GM23338 (cell line): ENCODE results near the gene OBSCN. TPM values are rescaled to one million over a fixed set of nuclear protein-coding genes. Genes with fewer than 3 reads are reported as not detected.

Experiments
- ATAC-seq: fragments of 200-7000 bp; cut with Tn5 transposase; 3 replicates; pipeline ENCODE4 v1.9.1; 2020
- DNase-seq: peaks from one replicate; pipeline ENCODE4 v3.0.0-alpha.2; 2015; ENCODE audit warnings: low spot score
- H2AFZ ChIP-seq: fragments of 200-600 bp; sonication (generic); 2 replicates; pipeline ENCODE4 v1.8.0; 2016; ENCODE audit warnings: antibody characterized with exemption, mild to moderate bottlenecking, moderate library complexity
- H3F3A ChIP-seq: fragments of 200-600 bp; sonication (generic); replicated peaks from 2 replicates; pipeline ENCODE4 v1.8.0; 2017; ENCODE audit warnings: antibody characterized with exemption, mixed run types, low read depth
- H3K27ac ChIP-seq: fragments of 200-600 bp; sonication (generic); 2 replicates; pipeline ENCODE4 v1.6.1; 2016; ENCODE audit warnings: low read depth
- H3K27me3 ChIP-seq: fragments of 200-600 bp; sonication (generic); 2 replicates; pipeline ENCODE4 v1.8.0; 2016; ENCODE audit warnings: mild to moderate bottlenecking, mixed run types, moderate library complexity; ENCODE audit not compliant: insufficient read depth
- H3K36me3 ChIP-seq: fragments of 200-600 bp; sonication (generic); 2 replicates; pipeline ENCODE4 v1.8.0; 2016; ENCODE audit warnings: mild to moderate bottlenecking; ENCODE audit not compliant: insufficient read depth
- H3K4me1 ChIP-seq: fragments of 200-600 bp; sonication (generic); 2 replicates; pipeline ENCODE4 v1.8.0; 2016; ENCODE audit warnings: mild to moderate bottlenecking, moderate library complexity; ENCODE audit not compliant: insufficient read depth
- H3K4me2 ChIP-seq: fragments of 200-600 bp; sonication (generic); 2 replicates; pipeline ENCODE4 v1.7.1; 2017; ENCODE audit warnings: mixed run types
- H3K4me3 ChIP-seq: fragments of 200-600 bp; sonication (generic); 2 replicates; pipeline ENCODE4 v1.6.1; 2016; ENCODE audit warnings: mixed run types
- H3K79me2 ChIP-seq: fragments of 200-600 bp; sonication (generic); replicated peaks from 2 replicates; pipeline ENCODE4 v1.8.0; 2017; ENCODE audit warnings: mild to moderate bottlenecking; ENCODE audit not compliant: insufficient read depth
- H3K9me2 ChIP-seq: fragments of 200-600 bp; sonication (generic); 2 replicates; pipeline ENCODE4 v1.8.0; 2017; ENCODE audit not compliant: insufficient read depth
- H4K20me1 ChIP-seq: fragments of 200-600 bp; sonication (generic); replicated peaks from 2 replicates; pipeline ENCODE4 v1.8.0; 2017; ENCODE audit warnings: mild to moderate bottlenecking; ENCODE audit not compliant: insufficient read depth
- H3K27ac Mint-ChIP-seq: 2 replicates; pipeline ENCODE4 v1.8.0; 2020; ENCODE audit warnings: inconsistent platforms, mild to moderate bottlenecking, moderate library complexity, mixed read lengths
- H3K27me3 Mint-ChIP-seq: 3 replicates; pipeline ENCODE4 v1.8.0; 2022; ENCODE audit warnings: low read depth, mild to moderate bottlenecking, moderate library complexity, mixed read lengths, inconsistent platforms; ENCODE audit not compliant: insufficient read depth, poor library complexity
- H3K36me3 Mint-ChIP-seq: 3 replicates; pipeline ENCODE4 v1.8.0; 2021; ENCODE audit warnings: low read depth, mild to moderate bottlenecking, inconsistent platforms, moderate library complexity, mixed read lengths
- H3K4me1 Mint-ChIP-seq: 3 replicates; pipeline ENCODE4 v1.8.0; 2020; ENCODE audit warnings: mild to moderate bottlenecking, inconsistent platforms, mixed read lengths
- H3K4me3 Mint-ChIP-seq: 3 replicates; pipeline ENCODE4 v1.8.0; 2021; ENCODE audit warnings: moderate library complexity, mild to moderate bottlenecking, inconsistent platforms, mixed read lengths
- H3K9me3 Mint-ChIP-seq: 3 replicates; pipeline ENCODE4 v1.8.0; 2020; ENCODE audit warnings: moderate library complexity, mild to moderate bottlenecking, inconsistent platforms, mixed read lengths
- CREB1 ChIP-seq: fragments of 250-450 bp; sonication (Bioruptor Pico); IDR thresholded peaks from 2 replicates; pipeline ENCODE4 v1.5.0; 2020; ENCODE audit warnings: low read depth, mild to moderate bottlenecking, moderate library complexity
- CTCF ChIP-seq, 2 experiments: fragments of 200-600 bp in 1 of 2; sonication (generic) in 1 of 2; conservative IDR thresholded peaks; 2 replicates each; pipeline versions ENCODE4 v1.5.1 to v1.6.1; 2016 to 2017; ENCODE audit warnings: antibody characterized with exemption in 2 of 2, low read depth in 2 of 2, mild to moderate bottlenecking in 2 of 2, moderate library complexity in 1 of 2
- ETS1 ChIP-seq: IDR thresholded peaks from 2 replicates; pipeline ENCODE4 v1.6.1; 2016; ENCODE audit warnings: antibody characterized with exemption
- EZH2 ChIP-seq: fragments of 200-600 bp; sonication (generic); IDR thresholded peaks from one replicate; pipeline ENCODE4 v1.8.0; 2017; ENCODE audit warnings: antibody characterized with exemption, mild to moderate bottlenecking, low read depth; ENCODE audit not compliant: unreplicated experiment
- EZH2phosphoT487 ChIP-seq: fragments of 200-600 bp; sonication (generic); IDR thresholded peaks from one replicate; pipeline ENCODE4 v1.8.1; 2018; ENCODE audit warnings: antibody characterized with exemption; ENCODE audit not compliant: unreplicated experiment
- POLR2AphosphoS5 ChIP-seq: IDR thresholded peaks from 2 replicates; pipeline ENCODE4 v1.6.1; 2016; ENCODE audit warnings: antibody characterized with exemption, low read depth
- REST ChIP-seq: IDR thresholded peaks from one replicate; pipeline ENCODE4 v1.6.1; 2018; ENCODE audit warnings: antibody characterized with exemption; ENCODE audit not compliant: unreplicated experiment
- STAT1 ChIP-seq: IDR thresholded peaks from one replicate; pipeline ENCODE4 v1.6.1; 2016; ENCODE audit warnings: antibody characterized with exemption; ENCODE audit not compliant: unreplicated experiment
- ZNF114 ChIP-seq: fragments of 250-450 bp; sonication (Bioruptor Pico); IDR thresholded peaks from 2 replicates; pipeline ENCODE4 v1.5.0; 2020; ENCODE audit warnings: mild to moderate bottlenecking, moderate library complexity
- ZNF462 ChIP-seq: fragments of 250-450 bp; sonication (Bioruptor Pico); IDR thresholded peaks from 2 replicates; pipeline ENCODE4 v1.5.0; 2020; ENCODE audit warnings: mild to moderate bottlenecking, moderate library complexity
- polyA plus RNA-seq: library from polyadenylated mRNA; unstranded; fragments of >200 nt; fragmentation: Nextera tagmentation; extraction: Ambion mirVana; gene quantifications from 2 replicates; pipeline ENCODE4 v1.2.1, GENCODE V29; 2016
- total RNA-seq: library from RNA; depleted of rRNA; stranded (reverse); fragments of >200 nt; shearing (Covaris generic); gene quantifications from 2 replicates; pipeline ENCODE4 v1.2.3, GENCODE V29; 2014

The OBSCN gene
- total and polyA plus RNA-seq, 2 experiments from 2014 or later = 8.4 to 38.5 TPM

- H3K27ac Mint-ChIP-seq = no peak overlapping the region
These were observed 167.9 kb downstream of the OBSCN start for GRCh38 chr1:228375578-228376261.

More at GRCh38 chr1:228375578-228376261, 167.9 kb downstream of the OBSCN start:
- Histone ChIP-seq H3K4me1 (peaks cover 6% of the 10 kb centered on the region; the same call in 1 of the 2 replicates), H3K9me2 (no peaks in the 10 kb centered on the region), H3K36me3 (no peaks in the 10 kb centered on the region), H3F3A (no peaks in the 10 kb centered on the region), H4K20me1 (no peaks in the 10 kb centered on the region), H2AFZ (no peak overlapping the region), H3K27me3 (peaks cover 27% of the 10 kb centered on the region), H3K79me2 (no peaks in the 10 kb centered on the region), H3K27ac (no peak overlapping the region), H3K4me2 (no peak overlapping the region), H3K4me3 (no peak overlapping the region)
- DNase-seq (no peak), ATAC-seq (no peak)
- peaks cover 3% of the 10 kb centered on the region; the same call in 1 of the 3 replicates for H3K36me3 Mint-ChIP-seq
- TF ChIP-seq ZNF114 (CRISPR knock-in tag) = no peak
- TF ChIP-seq ZNF462 (CRISPR knock-in tag) = no peak
- TF ChIP-seq CTCF (conservative IDR thresholded peaks at IDR 0.05; ENCODE audit: low read depth in 2 of 2) = no peak
- no peak for TF ChIP-seq REST
- no peak for TF ChIP-seq ETS1
- TF ChIP-seq STAT1 = no peak
- TF ChIP-seq CREB1 (CRISPR knock-in tag) = no peak
- TF ChIP-seq POLR2AphosphoS5 = no peak
- TF ChIP-seq EZH2 = no peak
- no peak for TF ChIP-seq EZH2phosphoT487
- peaks cover 22% of the 10 kb centered on the region for H3K27me3 Mint-ChIP-seq
- H3K9me3 Mint-ChIP-seq = no peaks in the 10 kb centered on the region
- peaks cover 9% of the 10 kb centered on the region; the same call in 1 of the 3 replicates for H3K4me1 Mint-ChIP-seq
- no peak overlapping the region; the same call in 2 of the 3 replicates for H3K4me3 Mint-ChIP-seq
